IMR-90 (cell line): ENCODE measurements around the gene POLR3B. TPM values are rescaled to one million over a fixed set of nuclear protein-coding genes. Genes with fewer than 3 reads are reported as not detected.

ENCODE experiments used
- ATAC-seq: fragments of 200-7000 bp; cut with Tn5 transposase; 2 replicates; pipeline ENCODE4 v1.9.1; 2020; ENCODE audit warnings: low read depth, mild to moderate bottlenecking, moderate library complexity
- BruUV-seq: library from RNA; stranded (reverse); fragments of 400-500 nt; replicated peaks from 2 replicates; lab custom pipeline; 2021; lab: Mats Ljungman, UMichigan
- CTCF ChIA-PET: fragments of 300-600 bp; formaldehyde crosslinking; extraction: SDS; loops from one replicate; lab custom pipeline; 2021; ENCODE audit warnings: antibody characterized with exemption; lab: Yijun Ruan, JAX
- POLR2A ChIA-PET: fragments of 300-600 bp; sonication (Branson Sonifier 250); formaldehyde crosslinking; loops from one replicate; lab custom pipeline; 2022; ENCODE audit warnings: antibody characterized with exemption; ENCODE audit not compliant: unreplicated experiment; lab: Charles Lee
- DNase-seq: peaks from one replicate; pipeline ENCODE4 v3.0.0; 2013
- H2AFZ ChIP-seq: replicated peaks from 2 replicates; pipeline ENCODE3; 2013; ENCODE audit warnings: low read length, mild to moderate bottlenecking; ENCODE audit not compliant: poor library complexity
- H2AK5ac ChIP-seq: 2 replicates; pipeline ENCODE4 v1.6.1; 2013; ENCODE audit warnings: low read depth, low read length, inconsistent platforms
- H2AK9ac ChIP-seq: replicated peaks from 2 replicates; pipeline ENCODE3; 2013; ENCODE audit warnings: mild to moderate bottlenecking, low read depth, low read length, moderate library complexity; ENCODE audit not compliant: poor library complexity
- H2BK120ac ChIP-seq: 2 replicates; pipeline ENCODE4 v1.6.1; 2013; ENCODE audit warnings: low read depth, low read length, inconsistent platforms
- H2BK15ac ChIP-seq: 3 replicates; pipeline ENCODE4 v1.6.1; 2013; ENCODE audit warnings: low read depth, low read length, inconsistent platforms
- H2BK20ac ChIP-seq: 2 replicates; pipeline ENCODE4 v1.6.1; 2013; ENCODE audit warnings: low read depth, mild to moderate bottlenecking, inconsistent platforms, low read length, moderate library complexity
- H2BK5ac ChIP-seq: 2 replicates; pipeline ENCODE4 v1.6.1; 2013; ENCODE audit warnings: mild to moderate bottlenecking, low read depth, low read length, inconsistent platforms; ENCODE audit not compliant: poor library complexity, severe bottlenecking
- H3K14ac ChIP-seq: replicated peaks from 2 replicates; pipeline ENCODE4 v1.6.1; 2013; ENCODE audit warnings: low read depth, low read length, inconsistent platforms
- H3K18ac ChIP-seq: 2 replicates; pipeline ENCODE4 v1.6.1; 2013; ENCODE audit warnings: low read depth, low read length, control low read depth
- H3K23ac ChIP-seq: 2 replicates; pipeline ENCODE4 v1.6.1; 2013; ENCODE audit warnings: low read depth, low read length, inconsistent platforms
- H3K27ac ChIP-seq: 2 replicates; pipeline ENCODE4 v1.5.1; 2013; ENCODE audit warnings: mild to moderate bottlenecking, control low read depth, low read length; ENCODE audit not compliant: insufficient read depth
- H3K27me3 ChIP-seq: 2 replicates; pipeline ENCODE4 v1.6.1; 2013; ENCODE audit warnings: low read length; ENCODE audit not compliant: control insufficient read depth, insufficient read depth
- H3K36me3 ChIP-seq: 2 replicates; pipeline ENCODE4 v1.6.1; 2013; ENCODE audit warnings: low read length, mixed read lengths; ENCODE audit not compliant: control insufficient read depth, insufficient read depth
- H3K4ac ChIP-seq: 2 replicates; pipeline ENCODE4 v1.6.1; 2013; ENCODE audit warnings: low read depth, low read length, inconsistent platforms
- H3K4me1 ChIP-seq: 2 replicates; pipeline ENCODE4 v1.6.1; 2013; ENCODE audit warnings: low read length, mixed read lengths; ENCODE audit not compliant: control insufficient read depth, insufficient read depth
- H3K4me2 ChIP-seq: 2 replicates; pipeline ENCODE4 v1.6.1; 2013; ENCODE audit warnings: low read depth, mild to moderate bottlenecking, control low read depth, low read length, moderate library complexity
- H3K4me3 ChIP-seq: 2 replicates; pipeline ENCODE4 v1.5.1; 2013; ENCODE audit warnings: low read depth, mild to moderate bottlenecking, control low read depth, low read length, moderate library complexity; ENCODE audit not compliant: insufficient read depth
- H3K56ac ChIP-seq: 2 replicates; pipeline ENCODE4 v1.6.1; 2013; ENCODE audit warnings: low read length, inconsistent platforms; ENCODE audit not compliant: insufficient read depth; ENCODE audit errors: extremely low read depth
- H3K79me1 ChIP-seq, 2 experiments: 2 replicates each; pipeline ENCODE4 v1.6.1; 2013; ENCODE audit warnings: low read length in 2 of 2, inconsistent platforms in 1 of 2, low read depth in 1 of 2
- H3K9ac ChIP-seq: 2 replicates; pipeline ENCODE4 v1.6.1; 2013; ENCODE audit warnings: low read depth, low read length, control low read depth
- H3K9me1 ChIP-seq: 2 replicates; pipeline ENCODE4 v1.6.1; 2013; ENCODE audit warnings: low read length, inconsistent platforms; ENCODE audit not compliant: insufficient read depth
- H3K9me3 ChIP-seq: 2 replicates; pipeline ENCODE4 v1.6.1; 2013; ENCODE audit warnings: low read length; ENCODE audit not compliant: control insufficient read depth, insufficient read depth
- H4K20me1 ChIP-seq: 2 replicates; pipeline ENCODE4 v1.6.1; 2013; ENCODE audit warnings: low read length, inconsistent platforms; ENCODE audit not compliant: insufficient read depth
- H4K5ac ChIP-seq: 2 replicates; pipeline ENCODE4 v1.6.1; 2013; ENCODE audit warnings: mild to moderate bottlenecking, low read depth, low read length, control low read depth
- H4K8ac ChIP-seq, 2 experiments: 2 replicates each; pipeline ENCODE4 v1.6.1; 2013; ENCODE audit warnings: low read depth in 2 of 2, low read length in 2 of 2, control low read depth in 1 of 2, inconsistent platforms in 1 of 2
- H4K91ac ChIP-seq: 2 replicates; pipeline ENCODE4 v1.6.1; 2013; ENCODE audit warnings: low read depth, low read length, inconsistent platforms; ENCODE audit not compliant: insufficient read depth
- MAFK ChIP-seq: IDR thresholded peaks from 2 replicates; pipeline ENCODE4 v1.6.1; 2012; ENCODE audit warnings: low read depth, low read length, improper control_type of control experiment
- NFE2L2 ChIP-seq: fragments of 150-350 bp; IDR thresholded peaks from 2 replicates; pipeline ENCODE4 v1.6.1; 2016; ENCODE audit warnings: low read depth, mild to moderate bottlenecking, low read length
- WGBS, 2 experiments: methylation state at CpG; one replicate each; pipeline versions ENCODE4 v1.1.5 to v1.1.7; 2013; ENCODE audit warnings: missing lambda C conversion rate in 2 of 2; ENCODE audit not compliant: insufficient read length in 1 of 2; ENCODE audit errors: extremely low coverage in 2 of 2; 5-methylcytosine and 5-hydroxymethylcytosine counted together
- dilution Hi-C: fragments of 300-500 bp; cut with HindIII; formaldehyde crosslinking; loops from one replicate; pipeline ENCODE4 v1.14.3; 2018; ENCODE audit warnings: low sequenced_read_pairs; ENCODE audit not compliant: unreplicated experiment
- in situ Hi-C: fragments of 300-500 bp; cut with MboI; formaldehyde crosslinking; loops from 3 replicates; pipeline ENCODE4 v1.14.3; 2019; ENCODE audit warnings: low sequenced_read_pairs, inconsistent platforms, mixed read lengths
- intact Hi-C: fragments of 100-400 bp; cut with micrococcal nuclease; formaldehyde crosslinking; loops from 2 replicates; pipeline ENCODE4 v1.10.0; 2022
- polyA plus RNA-seq, 3 experiments: library from polyadenylated mRNA; depleted of rRNA; stranded (reverse); fragments of >200 nt; gene quantifications; 2 replicates each; pipeline ENCODE4 v1.2.3, GENCODE V29; 2012; ENCODE audit warnings: low replicate concordance in 1 of 3
- total RNA-seq: library from RNA; depleted of rRNA; stranded (reverse); fragments of >200 nt; gene quantifications from 2 replicates; pipeline ENCODE4 v1.2.3, GENCODE V29; 2012
- TF ChIP-seq, protein P1 (sequence below): conservative IDR thresholded peaks from 2 replicates; pipeline ENCODE4 v1.5.1; 2012; ENCODE audit warnings: mild to moderate bottlenecking, low read depth, low read length, improper control_type of control experiment

Gene POLR3B
- total and polyA plus RNA-seq, 2 of the 4 experiments (the other 2 are of a cell fraction), result 6.9 to 15.4 TPM

DNA sequence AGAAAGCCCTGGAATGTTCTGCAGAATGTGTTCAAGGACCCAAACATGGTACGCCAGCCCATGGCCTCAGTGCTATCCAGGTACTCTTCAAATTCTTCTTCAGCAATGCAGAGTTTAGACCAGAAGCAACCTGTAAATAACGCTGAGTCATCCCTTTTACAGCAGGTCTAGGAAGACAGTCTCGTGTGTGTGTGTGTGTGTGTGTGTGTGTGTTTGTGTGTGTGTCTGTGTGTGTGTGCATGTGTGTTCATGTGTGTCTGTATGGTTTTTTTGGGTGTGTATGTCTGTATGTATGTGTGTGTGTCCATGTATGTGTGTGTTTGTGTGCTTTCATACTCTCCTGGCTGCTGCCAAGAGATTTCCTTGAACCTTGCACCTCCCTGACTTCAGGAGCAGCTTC is 165.2 kb downstream of the POLR3B start:
- Histone ChIP-seq H2BK120ac (no peak overlapping the region), H3K18ac (no peak overlapping the region), H3K79me1 (no peaks in the 10 kb centered on the region), H3K4ac (no peak overlapping the region), H3K14ac (no peak overlapping the region; the same call in 1 of the 2 replicates), H3K9ac (no peak overlapping the region), H2AK5ac (no peak overlapping the region), H2BK5ac (peak overlapping the region; percentile 30), H2BK20ac (no peak overlapping the region), H2BK15ac (no peak overlapping the region), H4K5ac (no peak overlapping the region), H4K20me1 (no peaks in the 10 kb centered on the region), H3K23ac (no peak overlapping the region), H3K27me3 (no peaks in the 10 kb centered on the region), H3K9me3 (no peaks in the 10 kb centered on the region), H3K9me1 (peaks cover 4% of the 10 kb centered on the region; the same call in 1 of the 2 replicates), H4K91ac (no peak overlapping the region), H3K4me2 (no peak overlapping the region), H3K4me3 (no peak overlapping the region), H3K4me1 (peaks cover 3% of the 10 kb centered on the region; the same call in 1 of the 2 replicates), H2AK9ac (no peak overlapping the region), H2AFZ (no peak overlapping the region), H3K36me3 (no peaks in the 10 kb centered on the region), H3K27ac (no peak overlapping the region), H4K8ac (no peak overlapping the region), H3K56ac (no peak overlapping the region)
- WGBS, 2 experiments, result no CpG with 5 or more reads among the region's 3 CpGs
- intact Hi-C loops (loop anchor here (10.0 kb wide), 1 partner anchor 582 kb away; no protein-coding TSS in a partner anchor), in situ Hi-C loops (no loop called here), dilution Hi-C loops (no loop called here)
- CTCF ChIA-PET, result interaction anchor here (0.6 kb wide), 1 partner anchor 150 kb away, joined by 4 read pairs; no protein-coding TSS in a partner anchor
- no TSS peak for BruUV-seq
- DNase-seq (no peak), ATAC-seq (no peak)
- POLR2A ChIA-PET, result no interaction called here
- TF ChIP-seq, protein P1, sequence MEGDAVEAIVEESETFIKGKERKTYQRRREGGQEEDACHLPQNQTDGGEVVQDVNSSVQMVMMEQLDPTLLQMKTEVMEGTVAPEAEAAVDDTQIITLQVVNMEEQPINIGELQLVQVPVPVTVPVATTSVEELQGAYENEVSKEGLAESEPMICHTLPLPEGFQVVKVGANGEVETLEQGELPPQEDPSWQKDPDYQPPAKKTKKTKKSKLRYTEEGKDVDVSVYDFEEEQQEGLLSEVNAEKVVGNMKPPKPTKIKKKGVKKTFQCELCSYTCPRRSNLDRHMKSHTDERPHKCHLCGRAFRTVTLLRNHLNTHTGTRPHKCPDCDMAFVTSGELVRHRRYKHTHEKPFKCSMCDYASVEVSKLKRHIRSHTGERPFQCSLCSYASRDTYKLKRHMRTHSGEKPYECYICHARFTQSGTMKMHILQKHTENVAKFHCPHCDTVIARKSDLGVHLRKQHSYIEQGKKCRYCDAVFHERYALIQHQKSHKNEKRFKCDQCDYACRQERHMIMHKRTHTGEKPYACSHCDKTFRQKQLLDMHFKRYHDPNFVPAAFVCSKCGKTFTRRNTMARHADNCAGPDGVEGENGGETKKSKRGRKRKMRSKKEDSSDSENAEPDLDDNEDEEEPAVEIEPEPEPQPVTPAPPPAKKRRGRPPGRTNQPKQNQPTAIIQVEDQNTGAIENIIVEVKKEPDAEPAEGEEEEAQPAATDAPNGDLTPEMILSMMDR, result no peak
- TF ChIP-seq MAFK (peak; percentile 99), NFE2L2 (peak; percentile 94)
